Endothelial cell of umbilical vein (primary cell): ENCODE measurements around the gene GPR22. TPM values are rescaled to one million over a fixed set of nuclear protein-coding genes. Genes with fewer than 3 reads are reported as not detected.

Experiments
- BruUV-seq: library from RNA; stranded (reverse); fragments of 400-500 nt; replicated peaks from 2 replicates; lab custom pipeline; 2021; lab: Mats Ljungman, UMichigan
- CTCF ChIA-PET: fragments of 300-600, 350-600 bp; sonication (Branson Sonifier 250); formaldehyde crosslinking; loops from one replicate; lab custom pipeline; 2021; ENCODE audit warnings: antibody characterized with exemption, inconsistent platforms; lab: Charles Lee
- POLR2A ChIA-PET: fragments of 300-600, 350-600 bp; sonication (Branson Sonifier 250); formaldehyde crosslinking; loops from one replicate; lab custom pipeline; 2021; ENCODE audit warnings: antibody characterized with exemption, inconsistent platforms; lab: Charles Lee
- DNase-seq: peaks from one replicate; pipeline ENCODE4 v3.0.0-alpha.2; 2011; ENCODE audit warnings: low read depth, low spot score
- FAIRE-seq: peaks from 2 replicates; lab custom pipeline; 2011; peaks lifted over from hg19 to GRCh38; lab: Jason Lieb, UNC
- H2AFZ ChIP-seq: 2 replicates; pipeline ENCODE4 v1.6.0; 2012; ENCODE audit warnings: low read depth, low read length, control low read depth, inconsistent platforms
- H3K27ac ChIP-seq: 2 replicates; pipeline ENCODE4 v1.5.1; 2011; ENCODE audit warnings: low read depth, mild to moderate bottlenecking, control low read depth, low read length, moderate library complexity; ENCODE audit not compliant: insufficient read depth
- H3K27me3 ChIP-seq, 2 experiments: 2 replicates each; pipeline versions ENCODE4 v1.6.0 to v1.6.1; 2011; ENCODE audit warnings: low read length in 2 of 2, mixed read lengths in 1 of 2; ENCODE audit not compliant: control insufficient read depth in 2 of 2, insufficient read depth in 2 of 2
- H3K36me3 ChIP-seq, 2 experiments: 2 replicates in 1 of 2; 3 replicates in 1 of 2; pipeline ENCODE4 v1.5.1; 2011; ENCODE audit warnings: low read length in 2 of 2, mild to moderate bottlenecking in 1 of 2, moderate library complexity in 1 of 2; ENCODE audit not compliant: control insufficient read depth in 2 of 2, insufficient read depth in 2 of 2; ENCODE audit errors: extremely low read depth in 1 of 2
- H3K4me1 ChIP-seq: 3 replicates; pipeline ENCODE4 v1.5.1; 2011; ENCODE audit warnings: mild to moderate bottlenecking, low read length; ENCODE audit not compliant: control insufficient read depth, insufficient read depth; ENCODE audit errors: extremely low read depth
- H3K4me2 ChIP-seq: 2 replicates; pipeline ENCODE4 v1.6.1; 2011; ENCODE audit warnings: low read length, control low read depth, mixed read lengths; ENCODE audit not compliant: insufficient read depth
- H3K4me3 ChIP-seq, 3 experiments: fragments of 200-600 bp in 1 of 3; sonication (generic), shearing (Covaris generic) in 1 of 3; replicated peaks in 1 of 3; 2 replicates each; pipeline ENCODE4 v1.5.1; 2011 to 2016; ENCODE audit warnings: control low read depth in 3 of 3, low read length in 3 of 3, mild to moderate bottlenecking in 2 of 3, inconsistent platforms in 1 of 3, low read depth in 1 of 3, moderate library complexity in 1 of 3; ENCODE audit not compliant: insufficient read depth in 1 of 3
- H3K79me2 ChIP-seq: 2 replicates; pipeline ENCODE4 v1.6.0; 2012; ENCODE audit warnings: low read length, inconsistent platforms; ENCODE audit not compliant: control insufficient read depth, insufficient read depth
- H3K9ac ChIP-seq: replicated peaks from 2 replicates; pipeline ENCODE3; 2011; ENCODE audit warnings: low read length, control low read depth; ENCODE audit not compliant: insufficient read depth; ENCODE audit errors: extremely low read depth
- H3K9me1 ChIP-seq: replicated peaks from 3 replicates; pipeline ENCODE4 v1.6.0; 2011; ENCODE audit warnings: mild to moderate bottlenecking, low read length; ENCODE audit not compliant: control insufficient read depth, insufficient read depth; ENCODE audit errors: extremely low read depth
- H3K9me3 ChIP-seq: replicated peaks from 2 replicates; pipeline ENCODE4 v1.5.1; 2012; ENCODE audit warnings: low read length, inconsistent platforms; ENCODE audit not compliant: control insufficient read depth, insufficient read depth
- H4K20me1 ChIP-seq: replicated peaks from 2 replicates; pipeline ENCODE3; 2011; ENCODE audit warnings: mild to moderate bottlenecking, low read length; ENCODE audit not compliant: control insufficient read depth, insufficient read depth; ENCODE audit errors: extremely low read depth
- EZH2 ChIP-seq: IDR thresholded peaks from 2 replicates; pipeline ENCODE4 v1.6.1; 2012; ENCODE audit warnings: borderline replicate concordance, low read depth, mild to moderate bottlenecking, moderate library complexity, low read length, inconsistent platforms; ENCODE audit not compliant: severe bottlenecking
- FOS ChIP-seq: IDR thresholded peaks from 2 replicates; pipeline ENCODE4 v1.6.1; 2011; ENCODE audit warnings: mild to moderate bottlenecking, low read length, moderate library complexity, borderline replicate concordance; ENCODE audit not compliant: insufficient read depth
- GATA2 ChIP-seq: IDR thresholded peaks from 2 replicates; pipeline ENCODE4 v1.7.0; 2011; ENCODE audit warnings: low read depth, mild to moderate bottlenecking, moderate library complexity, mixed read lengths, low read length; ENCODE audit not compliant: insufficient read length, insufficient read depth
- JUN ChIP-seq: IDR thresholded peaks from 2 replicates; pipeline ENCODE4 v1.6.1; 2011; ENCODE audit warnings: borderline replicate concordance, low read depth; ENCODE audit not compliant: insufficient read length, insufficient read depth
- MYC ChIP-seq: IDR thresholded peaks from one replicate; pipeline ENCODE4 v1.6.1; 2011; ENCODE audit warnings: mild to moderate bottlenecking, low read depth, low read length
- POLR2A ChIP-seq: IDR thresholded peaks from 2 replicates; pipeline ENCODE4 v1.6.1; 2012; ENCODE audit warnings: low read depth, mild to moderate bottlenecking, control low read depth, low read length
- POLR2AphosphoS5 ChIP-seq: IDR thresholded peaks from 2 replicates; pipeline ENCODE4 v1.6.1; 2012; ENCODE audit warnings: low read depth, mild to moderate bottlenecking, control low read depth, low read length, moderate library complexity; ENCODE audit not compliant: insufficient read depth
- dilution Hi-C: fragments of 300-500 bp; cut with MboI; formaldehyde crosslinking; loops from one replicate; pipeline ENCODE4 v1.15.0; 2019; ENCODE audit warnings: low sequenced_read_pairs; ENCODE audit not compliant: extremely low pct_ligation_motif_present
- intact Hi-C: fragments of 100-400 bp; cut with micrococcal nuclease; formaldehyde crosslinking; loops from one replicate; pipeline ENCODE4 v1.10.0; 2022
- polyA plus RNA-seq, 4 experiments: library from polyadenylated mRNA; depleted of rRNA in 3 of 4; stranded (reverse) in 3 of 4; unstranded in 1 of 4; fragments of >200 nt; gene quantifications; 2 replicates each; pipeline versions ENCODE4 v1.2.1 to v1.2.3, GENCODE V29; 2011 to 2012; ENCODE audit warnings: missing spikeins in 1 of 4
- total RNA-seq: library from RNA; stranded (reverse); gene quantifications from 2 replicates; pipeline ENCODE4 v1.2.3, GENCODE V29; 2021
- TF ChIP-seq, protein P1 (sequence below): IDR thresholded peaks from 2 replicates; pipeline ENCODE4 v1.6.1; 2011; ENCODE audit not compliant: insufficient read depth, insufficient read length
- TF ChIP-seq, protein P2 (sequence below), 2 donors: IDR thresholded peaks; 1 replicate in 1 of 2; 2 replicates in 1 of 2; pipeline ENCODE4 v1.5.1; 2011; ENCODE audit warnings: low read length in 2 of 2, mild to moderate bottlenecking in 2 of 2, moderate library complexity in 2 of 2, control low read depth in 1 of 2, inconsistent platforms in 1 of 2, low read depth in 1 of 2; ENCODE audit not compliant: insufficient read depth in 1 of 2; ENCODE audit errors: extremely low read depth in 1 of 2

Gene GPR22
- total and polyA plus RNA-seq, 2 donors (not counting 3 experiments of a cell fraction or from before 2014, with no cell fraction given) = not detected

DNA sequence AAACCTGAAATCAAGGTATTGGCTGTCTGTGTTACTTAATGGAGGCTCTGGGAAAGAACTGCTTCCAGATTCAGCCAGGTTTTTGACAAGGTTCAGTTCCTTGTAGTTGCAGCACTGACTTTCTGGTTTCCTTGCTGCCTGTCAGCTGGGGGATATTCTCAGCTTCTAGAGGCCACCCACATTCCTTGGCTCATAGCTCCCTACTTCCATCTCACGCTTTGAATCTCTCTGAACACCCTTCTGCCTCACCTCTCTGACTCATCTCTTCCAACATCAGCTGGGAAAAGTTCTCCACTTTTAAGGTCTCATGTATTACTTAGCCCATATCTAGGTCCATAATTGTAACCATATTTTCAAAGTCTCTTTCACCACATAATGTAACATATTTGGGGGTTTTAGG is 22.9 kb upstream of the GPR22 start:
- no peak for TF ChIP-seq GATA2
- no peak for TF ChIP-seq JUN
- no peak for TF ChIP-seq MYC
- TF ChIP-seq EZH2 = no peak
- no peak for TF ChIP-seq POLR2AphosphoS5
- TF ChIP-seq, protein P1, sequence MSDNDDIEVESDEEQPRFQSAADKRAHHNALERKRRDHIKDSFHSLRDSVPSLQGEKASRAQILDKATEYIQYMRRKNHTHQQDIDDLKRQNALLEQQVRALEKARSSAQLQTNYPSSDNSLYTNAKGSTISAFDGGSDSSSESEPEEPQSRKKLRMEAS = no peak
- no peak for TF ChIP-seq FOS
- TF ChIP-seq, protein P2, sequence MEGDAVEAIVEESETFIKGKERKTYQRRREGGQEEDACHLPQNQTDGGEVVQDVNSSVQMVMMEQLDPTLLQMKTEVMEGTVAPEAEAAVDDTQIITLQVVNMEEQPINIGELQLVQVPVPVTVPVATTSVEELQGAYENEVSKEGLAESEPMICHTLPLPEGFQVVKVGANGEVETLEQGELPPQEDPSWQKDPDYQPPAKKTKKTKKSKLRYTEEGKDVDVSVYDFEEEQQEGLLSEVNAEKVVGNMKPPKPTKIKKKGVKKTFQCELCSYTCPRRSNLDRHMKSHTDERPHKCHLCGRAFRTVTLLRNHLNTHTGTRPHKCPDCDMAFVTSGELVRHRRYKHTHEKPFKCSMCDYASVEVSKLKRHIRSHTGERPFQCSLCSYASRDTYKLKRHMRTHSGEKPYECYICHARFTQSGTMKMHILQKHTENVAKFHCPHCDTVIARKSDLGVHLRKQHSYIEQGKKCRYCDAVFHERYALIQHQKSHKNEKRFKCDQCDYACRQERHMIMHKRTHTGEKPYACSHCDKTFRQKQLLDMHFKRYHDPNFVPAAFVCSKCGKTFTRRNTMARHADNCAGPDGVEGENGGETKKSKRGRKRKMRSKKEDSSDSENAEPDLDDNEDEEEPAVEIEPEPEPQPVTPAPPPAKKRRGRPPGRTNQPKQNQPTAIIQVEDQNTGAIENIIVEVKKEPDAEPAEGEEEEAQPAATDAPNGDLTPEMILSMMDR (IDR thresholded peaks at IDR 0.05; ENCODE audit: extremely low read depth in 1 of 2, insufficient read depth in 1 of 2, low read depth in 1 of 2, low read length in 2 of 2) = no peak
- no peak for TF ChIP-seq POLR2A
- no peak overlapping the region for H3K27ac ChIP-seq
- H2AFZ ChIP-seq = no peak overlapping the region
- intact Hi-C loops (no loop called here), dilution Hi-C loops (no loop called here)
- POLR2A ChIA-PET = no interaction called here
- no peaks in the 10 kb centered on the region for H3K9me1 ChIP-seq
- CTCF ChIA-PET = no interaction called here
- H3K9me3 ChIP-seq = no peaks in the 10 kb centered on the region
- H3K79me2 ChIP-seq = no peaks in the 10 kb centered on the region
- no peaks in the 10 kb centered on the region for H4K20me1 ChIP-seq
- no peak overlapping the region for H3K4me3 ChIP-seq
- H3K4me1 ChIP-seq = no peaks in the 10 kb centered on the region
- H3K27me3 ChIP-seq = no peaks in the 10 kb centered on the region
- no TSS peak for BruUV-seq
- H3K9ac ChIP-seq = no peak overlapping the region
- no peak for FAIRE-seq
- H3K4me2 ChIP-seq = no peak overlapping the region
- H3K36me3 ChIP-seq = no peaks in the 10 kb centered on the region
- no peak for DNase-seq
